Endothelial cell of umbilical vein (primary cell): ENCODE measurements around the gene FAM50B.

Experiments
- CTCF ChIP-seq, 2 donors: IDR thresholded peaks; 1 replicate in 1 of 2; 2 replicates in 1 of 2; pipeline ENCODE4 v1.5.1; 2011; ENCODE audit warnings: low read length in 2 of 2, mild to moderate bottlenecking in 2 of 2, moderate library complexity in 2 of 2, control low read depth in 1 of 2, inconsistent platforms in 1 of 2, low read depth in 1 of 2; ENCODE audit not compliant: insufficient read depth in 1 of 2; ENCODE audit errors: extremely low read depth in 1 of 2
- FOS ChIP-seq: IDR thresholded peaks from 2 replicates; pipeline ENCODE4 v1.6.1; 2011; ENCODE audit warnings: mild to moderate bottlenecking, low read length, moderate library complexity, borderline replicate concordance; ENCODE audit not compliant: insufficient read depth
- MYC ChIP-seq: IDR thresholded peaks from one replicate; pipeline ENCODE4 v1.6.1; 2011; ENCODE audit warnings: mild to moderate bottlenecking, low read depth, low read length
- POLR2A ChIP-seq: IDR thresholded peaks from 2 replicates; pipeline ENCODE4 v1.6.1; 2012; ENCODE audit warnings: low read depth, mild to moderate bottlenecking, control low read depth, low read length
- POLR2AphosphoS5 ChIP-seq: IDR thresholded peaks from 2 replicates; pipeline ENCODE4 v1.6.1; 2012; ENCODE audit warnings: low read depth, mild to moderate bottlenecking, control low read depth, low read length, moderate library complexity; ENCODE audit not compliant: insufficient read depth
- TF ChIP-seq, protein P1 (sequence below): IDR thresholded peaks from 2 replicates; pipeline ENCODE4 v1.6.1; 2011; ENCODE audit not compliant: insufficient read depth, insufficient read length

- TF ChIP-seq CTCF (IDR thresholded peaks at IDR 0.05; ENCODE audit: extremely low read depth in 1 of 2, insufficient read depth in 1 of 2, low read depth in 1 of 2, low read length in 2 of 2) (no peak), POLR2AphosphoS5 (no peak), POLR2A (no peak), MYC (no peak), FOS (no peak)
- TF ChIP-seq, protein P1, sequence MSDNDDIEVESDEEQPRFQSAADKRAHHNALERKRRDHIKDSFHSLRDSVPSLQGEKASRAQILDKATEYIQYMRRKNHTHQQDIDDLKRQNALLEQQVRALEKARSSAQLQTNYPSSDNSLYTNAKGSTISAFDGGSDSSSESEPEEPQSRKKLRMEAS: no peak
These were observed 19.4 kb downstream of the FAM50B start for GRCh38 chr6:3868544-3868943.
